Stimulated activated CD8-positive, alpha-beta memory T cell treated with anti-CD3 and anti-CD28 coated beads, Interleukin-15, amount 100 ng/mL, for 4 hours (primary cell): ENCODE data around the gene ADAMTS17.

Experiments
- DNase-seq, 2 donors: peaks; one replicate each; pipeline ENCODE4 v3.0.0-alpha.2; 2020; ENCODE audit warnings: low read depth in 2 of 2

ADAMTS17 gene

DNA sequence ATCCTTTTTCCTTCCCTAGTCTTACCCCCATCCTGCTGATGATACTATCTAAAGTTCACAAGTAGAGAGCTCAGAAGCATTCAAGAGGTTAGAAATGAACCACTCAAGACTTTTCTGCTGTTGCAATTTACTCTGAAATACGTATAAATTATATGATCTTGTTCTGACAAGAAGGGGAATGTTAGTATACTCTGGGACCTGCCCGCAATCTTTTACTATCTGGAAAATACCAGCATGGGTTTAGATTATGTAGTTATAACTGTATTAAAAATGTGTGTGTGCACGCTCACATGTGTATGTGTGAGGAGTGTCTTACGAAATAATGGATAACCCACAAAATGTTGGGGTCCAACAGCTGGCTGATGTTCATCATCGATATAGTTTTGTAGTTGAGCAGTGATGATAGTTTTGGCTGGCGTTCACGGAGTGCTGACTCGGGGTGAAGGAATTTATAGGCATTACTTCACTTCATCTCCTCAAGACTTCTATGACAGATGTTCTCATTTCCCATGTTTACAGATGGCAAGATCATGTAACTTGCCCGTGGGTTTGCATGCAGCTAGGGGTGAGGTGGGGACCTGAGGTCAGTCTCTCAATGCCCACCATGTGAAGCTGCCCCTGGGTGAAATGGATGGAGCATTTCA is 311.1 kb downstream of the ADAMTS17 start:
- no peak for DNase-seq

DNA sequence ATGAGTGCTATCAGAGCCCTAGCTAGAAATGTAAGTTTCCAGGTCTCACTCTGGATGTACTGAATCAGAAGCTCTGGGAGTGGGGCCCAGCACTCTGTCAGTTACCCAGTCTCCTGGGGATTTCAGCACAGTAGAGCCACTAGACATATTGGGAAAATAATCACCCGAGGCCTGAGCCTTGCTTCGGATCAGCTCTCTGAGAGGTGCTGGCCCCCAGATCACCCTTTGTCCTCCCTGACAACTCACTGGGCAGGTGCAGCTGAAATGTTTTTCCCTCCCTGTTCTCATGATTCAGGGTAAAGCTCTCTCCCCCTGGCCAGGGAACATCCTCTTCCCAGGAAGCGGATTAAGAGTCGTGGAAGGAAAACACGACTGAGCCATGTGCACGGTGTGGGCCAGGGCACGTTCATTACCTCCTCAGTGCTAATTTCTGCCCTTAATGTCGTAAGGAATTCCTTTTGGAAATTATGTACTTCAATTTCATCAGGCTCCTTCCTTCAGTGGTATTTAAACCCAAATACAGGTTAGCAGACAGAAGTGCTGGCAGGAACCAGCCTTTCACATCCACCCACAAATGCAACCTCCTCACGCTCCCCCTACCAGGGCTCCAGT is 311.8 kb downstream of the ADAMTS17 start:
- no peak for DNase-seq

DNA sequence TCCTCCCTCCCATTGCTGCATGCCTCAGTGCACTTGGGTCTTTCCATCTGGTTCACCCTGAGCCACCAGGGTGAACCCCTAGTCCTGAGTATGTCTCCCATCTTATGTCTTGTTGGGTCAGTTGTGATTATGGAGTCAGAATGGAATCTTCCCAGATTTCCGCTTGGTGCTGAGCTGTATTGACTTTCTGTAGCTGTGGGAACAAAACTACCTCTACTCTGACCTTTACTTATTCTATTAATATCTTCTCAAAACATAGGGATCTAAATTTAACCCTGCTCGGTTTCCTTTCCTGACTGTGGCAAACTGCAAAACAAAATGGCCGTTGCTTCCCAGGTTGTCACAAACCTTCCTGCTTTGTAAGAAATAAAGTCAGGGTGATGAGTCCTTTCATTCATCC is 312.7 kb downstream of the ADAMTS17 start:
- no peak for DNase-seq

DNA sequence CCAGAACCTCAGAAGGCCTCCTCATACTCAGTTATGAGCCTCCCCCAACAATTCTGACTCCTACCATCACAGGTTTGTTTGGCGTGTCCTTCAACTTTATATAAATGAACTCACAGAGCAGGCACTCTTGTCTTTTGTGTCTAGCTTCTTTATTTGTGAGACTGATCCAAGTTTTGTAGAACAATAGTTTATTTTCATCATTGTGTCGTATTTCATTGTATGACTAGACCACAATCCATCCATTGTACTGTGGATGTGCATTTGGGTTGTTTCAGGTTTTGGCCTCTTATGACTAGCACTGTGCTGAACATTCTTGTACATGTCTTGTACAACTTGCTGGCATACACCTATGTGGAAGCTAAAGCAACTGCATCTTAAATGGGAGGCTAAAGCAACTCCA is 315.7 kb downstream of the ADAMTS17 start:
- no peak for DNase-seq

DNA sequence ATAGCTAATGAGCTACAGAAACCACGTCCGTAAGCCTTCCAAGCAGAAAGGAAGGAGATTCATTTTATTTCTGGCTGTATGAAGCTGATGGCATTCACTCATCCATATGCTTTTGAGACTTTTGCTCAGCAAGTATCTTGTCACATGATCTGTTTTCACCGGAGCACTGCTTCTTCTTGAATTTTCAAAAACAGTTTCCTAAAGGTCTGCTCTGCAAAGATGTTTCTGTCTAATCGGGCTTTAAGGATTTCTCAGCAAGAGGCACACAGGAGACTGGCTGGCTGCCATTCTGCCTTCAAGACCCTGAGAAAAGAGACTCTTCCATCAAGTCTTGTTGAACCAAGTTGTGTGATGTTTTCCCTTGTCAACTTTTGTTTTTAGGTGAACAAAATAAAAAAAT is 319.0 kb downstream of the ADAMTS17 start:
- DNase-seq, result no peak

- no peak for DNase-seq
These were observed 319.4 kb downstream of the ADAMTS17 start for GRCh38 chr15:100022391-100022790.

- no peak for DNase-seq
These were observed 320.1 kb downstream of the ADAMTS17 start for GRCh38 chr15:100021653-100022052.

DNA sequence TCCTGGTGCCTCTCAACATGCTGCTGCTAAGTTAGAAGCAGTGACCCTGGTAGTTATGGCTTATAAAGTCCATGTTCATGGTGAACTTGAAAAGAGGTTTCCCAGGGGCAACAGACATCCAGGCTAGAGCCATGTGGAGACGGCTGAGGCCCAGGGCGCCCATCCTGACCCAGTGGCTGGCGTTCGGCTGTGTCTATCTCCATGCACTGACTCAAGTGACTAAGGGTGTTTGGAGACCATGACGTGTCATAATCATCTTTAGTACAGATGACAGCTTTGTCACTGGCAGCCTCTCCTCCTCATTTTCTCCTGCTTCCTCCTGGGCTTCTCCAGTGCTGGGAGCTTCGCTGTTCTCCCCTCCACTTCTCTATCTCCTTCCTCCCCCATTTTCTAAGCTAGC is 321.2 kb downstream of the ADAMTS17 start:
- no peak for DNase-seq

GRCh38 chr15:100020189-100020588 is 321.6 kb downstream of the ADAMTS17 start:
- no peak for DNase-seq

DNA sequence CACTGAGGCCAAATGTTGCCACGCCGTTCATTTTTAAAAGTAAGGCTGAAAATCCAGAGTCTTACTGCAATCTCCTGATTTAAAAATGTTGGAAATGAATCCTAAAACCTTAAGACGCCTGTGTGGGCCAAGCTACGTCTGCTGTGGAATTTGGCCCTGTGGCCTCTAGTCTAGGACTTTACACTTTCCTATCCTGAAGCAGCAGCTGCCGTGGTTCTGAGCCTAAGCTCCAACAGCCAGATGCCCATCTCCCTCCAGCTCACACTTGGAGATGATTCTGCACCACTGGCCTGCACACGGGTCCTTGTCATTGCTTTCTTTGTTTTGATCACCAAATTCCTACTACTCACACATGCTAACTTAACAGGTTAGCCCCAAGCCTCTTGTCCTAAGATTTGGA is 322.2 kb downstream of the ADAMTS17 start:
- no peak for DNase-seq

- DNase-seq, result no peak
These were observed 323.6 kb downstream of the ADAMTS17 start for GRCh38 chr15:100018191-100018590.

- DNase-seq, result no peak
These were observed 324.6 kb downstream of the ADAMTS17 start for GRCh38 chr15:100017140-100017539.

GRCh38 chr15:100016632-100017031 is 325.1 kb downstream of the ADAMTS17 start:
- DNase-seq, result no peak

- DNase-seq, result no peak
These were observed 330.5 kb downstream of the ADAMTS17 start for GRCh38 chr15:100011235-100011634.

DNA sequence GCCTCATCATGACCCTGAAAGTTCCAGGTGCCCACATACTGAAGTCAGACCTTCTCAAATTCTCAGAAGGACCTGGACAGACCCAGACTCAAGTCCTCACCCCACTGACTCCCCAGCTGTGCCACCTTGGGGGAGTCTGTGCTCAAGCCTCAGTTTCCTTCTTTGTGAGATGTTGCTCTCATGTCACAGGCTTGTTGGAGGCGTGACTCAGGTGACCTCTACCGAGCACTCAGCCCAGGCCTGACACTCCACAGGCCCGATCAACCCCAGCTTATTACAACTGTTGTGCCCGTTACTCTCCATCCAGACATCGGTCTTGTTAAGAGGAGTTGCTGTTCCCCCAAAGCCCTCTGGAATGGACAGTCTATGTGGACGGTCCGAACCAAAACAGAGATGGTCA is 332.4 kb downstream of the ADAMTS17 start:
- DNase-seq, result no peak

DNA sequence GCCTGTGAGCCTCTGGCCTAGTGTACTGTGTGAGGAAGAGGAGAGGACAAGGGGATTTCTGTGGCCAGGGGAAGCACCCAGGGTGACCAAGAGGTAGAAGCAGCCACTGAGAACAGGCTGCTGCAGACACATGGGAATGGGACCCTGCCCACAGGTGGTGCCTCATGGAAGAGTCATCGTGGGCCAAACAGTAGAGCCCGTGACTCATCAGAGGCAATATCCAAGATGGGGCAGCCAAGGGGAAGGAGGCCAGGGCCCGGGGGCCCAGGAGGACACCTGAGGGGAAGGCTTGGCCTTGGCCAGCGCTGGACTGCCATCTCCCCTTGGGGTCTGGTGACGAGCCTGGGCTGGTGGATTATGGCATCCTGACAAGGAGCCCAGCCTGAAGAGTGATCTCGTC is 333.5 kb downstream of the ADAMTS17 start:
- DNase-seq, result no peak

- DNase-seq, result no peak
These were observed 334.2 kb downstream of the ADAMTS17 start for GRCh38 chr15:100007609-100008008.

DNA sequence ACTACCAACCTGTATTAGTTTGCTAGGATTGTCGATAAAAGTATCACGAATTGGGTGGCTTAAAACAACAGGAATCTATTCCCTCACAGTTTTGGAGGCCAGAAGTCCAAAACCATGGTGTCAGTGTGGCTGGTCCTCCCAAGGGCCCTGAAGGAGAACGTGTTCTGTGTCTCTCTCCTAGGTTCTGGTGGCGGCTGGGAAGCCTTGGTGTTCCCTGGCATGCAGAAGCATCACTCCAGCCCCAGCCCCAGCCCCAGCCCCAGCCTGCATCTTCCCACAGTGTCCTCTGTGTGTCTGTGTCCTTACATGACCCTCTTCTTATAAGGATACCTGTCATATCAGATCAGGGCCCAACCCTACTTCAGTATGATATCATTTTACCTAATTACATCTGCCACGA is 336.1 kb downstream of the ADAMTS17 start:
- no peak for DNase-seq

DNA sequence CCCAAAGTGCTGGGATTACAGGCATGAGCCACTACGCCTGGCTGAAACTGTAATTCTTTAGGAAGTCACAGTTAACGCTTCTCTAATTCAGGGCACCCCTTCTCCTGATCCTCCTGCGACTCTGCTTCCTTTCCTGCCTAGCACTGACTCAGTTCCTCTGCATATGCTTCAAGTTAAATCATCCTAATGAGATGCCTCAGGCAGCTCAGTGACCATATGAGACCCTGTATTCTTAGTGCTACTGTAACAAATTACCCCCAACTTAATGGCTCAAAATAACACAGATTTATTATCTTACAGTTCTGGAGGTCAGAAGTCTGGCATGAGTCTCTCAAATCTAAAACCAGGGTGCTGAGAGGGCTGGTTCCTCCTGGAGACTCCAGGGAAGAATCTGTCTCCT is 336.8 kb downstream of the ADAMTS17 start:
- no peak for DNase-seq

GRCh38 chr15:100002787-100003536 is 338.8 kb downstream of the ADAMTS17 start:
- no peak for DNase-seq

- no peak for DNase-seq
These were observed 339.6 kb downstream of the ADAMTS17 start for GRCh38 chr15:100002086-100002620.

DNA sequence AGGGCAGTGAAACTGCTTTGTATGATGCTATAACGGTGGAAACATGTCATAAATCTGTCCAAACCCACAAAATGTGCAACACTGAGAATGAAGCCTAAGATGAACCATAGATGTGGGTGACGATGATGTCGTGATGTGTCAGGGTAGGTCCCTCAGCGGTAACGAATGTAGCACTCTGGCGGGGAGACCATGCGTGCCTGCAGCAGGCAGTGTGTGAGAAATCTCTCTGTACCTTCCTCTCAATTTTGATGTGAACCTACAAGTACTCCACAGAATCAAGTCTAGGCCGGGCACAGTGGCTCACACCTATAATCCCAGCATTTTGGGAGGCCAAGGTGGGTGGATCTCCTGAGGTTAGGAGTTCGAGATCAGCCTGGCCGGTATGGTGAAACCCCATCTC is 340.4 kb downstream of the ADAMTS17 start:
- DNase-seq, result no peak
